H54 (cell line): Measurements from ENCODE around the gene ELP5.

Experiments
- DNase-seq: peaks from one replicate; pipeline ENCODE4 v3.0.0; 2011; ENCODE audit warnings: low spot score, mixed read lengths; ENCODE audit not compliant: insufficient read length
- FAIRE-seq: peaks from 3 replicates; lab custom pipeline; 2011; peaks lifted over from hg19 to GRCh38; lab: Jason Lieb, UNC
- POLR2A ChIP-seq: IDR thresholded peaks from 2 replicates; pipeline ENCODE4 v1.6.1; 2011; ENCODE audit warnings: low read depth, mild to moderate bottlenecking, low read length

ELP5 gene

GRCh38 chr17:7261379-7262191 is 9.6 kb downstream of the ELP5 start:
- FAIRE-seq (no peak), DNase-seq (no peak)
- TF ChIP-seq POLR2A: no peak

GRCh38 chr17:7262192-7262934 is 10.3 kb downstream of the ELP5 start, which contains the start of gene CLDN7:
TSS of gene CLDN7 (minus strand) at chr17:7262478. CDS start at chr17:7262043, 435 bp downstream.
- DNase-seq: no peak
- no peak for FAIRE-seq
- TF ChIP-seq POLR2A: no peak

GRCh38 chr17:7262935-7263800 is 11.2 kb downstream of the ELP5 start:
- no peak for DNase-seq
- no peak for FAIRE-seq
- TF ChIP-seq POLR2A: no peak

GRCh38 chr17:7263801-7264078 is 11.7 kb downstream of the ELP5 start:
- FAIRE-seq: no peak
- no peak for DNase-seq
- no peak for TF ChIP-seq POLR2A

- DNase-seq (no peak), FAIRE-seq (no peak)
- TF ChIP-seq POLR2A: no peak
These were observed 14.8 kb downstream of the ELP5 start for GRCh38 chr17:7266784-7267183.

DNA sequence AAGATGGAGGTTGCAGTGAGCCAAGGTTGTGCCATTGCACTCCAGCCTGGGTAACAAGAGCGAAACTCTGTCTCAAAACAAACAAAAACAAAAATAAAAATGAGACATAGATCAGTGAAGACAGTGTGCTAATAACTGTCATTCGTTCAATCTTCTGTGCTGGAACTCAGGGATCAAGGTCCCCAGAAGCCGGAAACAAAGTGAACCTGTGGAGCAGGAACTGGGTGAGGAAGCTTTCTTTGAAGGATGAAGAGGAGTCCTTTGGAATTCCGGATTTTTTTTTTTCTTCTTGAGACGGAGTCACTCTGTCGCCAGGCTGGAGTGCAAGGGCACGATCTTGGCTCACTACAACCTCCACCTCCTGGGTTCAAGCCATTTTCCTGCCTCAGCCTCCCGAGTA is 27.4 kb downstream of the ELP5 start:
- TF ChIP-seq POLR2A: no peak
- no peak for FAIRE-seq

GRCh38 chr17:7280519-7281073 is 28.6 kb downstream of the ELP5 start:
- peak; percentile 79 for DNase-seq
- TF ChIP-seq POLR2A: no peak
- FAIRE-seq: peak; percentile 58

More for the DNA sequence above, 27.4 kb downstream of the ELP5 start:
- DNase-seq: no peak

DNA sequence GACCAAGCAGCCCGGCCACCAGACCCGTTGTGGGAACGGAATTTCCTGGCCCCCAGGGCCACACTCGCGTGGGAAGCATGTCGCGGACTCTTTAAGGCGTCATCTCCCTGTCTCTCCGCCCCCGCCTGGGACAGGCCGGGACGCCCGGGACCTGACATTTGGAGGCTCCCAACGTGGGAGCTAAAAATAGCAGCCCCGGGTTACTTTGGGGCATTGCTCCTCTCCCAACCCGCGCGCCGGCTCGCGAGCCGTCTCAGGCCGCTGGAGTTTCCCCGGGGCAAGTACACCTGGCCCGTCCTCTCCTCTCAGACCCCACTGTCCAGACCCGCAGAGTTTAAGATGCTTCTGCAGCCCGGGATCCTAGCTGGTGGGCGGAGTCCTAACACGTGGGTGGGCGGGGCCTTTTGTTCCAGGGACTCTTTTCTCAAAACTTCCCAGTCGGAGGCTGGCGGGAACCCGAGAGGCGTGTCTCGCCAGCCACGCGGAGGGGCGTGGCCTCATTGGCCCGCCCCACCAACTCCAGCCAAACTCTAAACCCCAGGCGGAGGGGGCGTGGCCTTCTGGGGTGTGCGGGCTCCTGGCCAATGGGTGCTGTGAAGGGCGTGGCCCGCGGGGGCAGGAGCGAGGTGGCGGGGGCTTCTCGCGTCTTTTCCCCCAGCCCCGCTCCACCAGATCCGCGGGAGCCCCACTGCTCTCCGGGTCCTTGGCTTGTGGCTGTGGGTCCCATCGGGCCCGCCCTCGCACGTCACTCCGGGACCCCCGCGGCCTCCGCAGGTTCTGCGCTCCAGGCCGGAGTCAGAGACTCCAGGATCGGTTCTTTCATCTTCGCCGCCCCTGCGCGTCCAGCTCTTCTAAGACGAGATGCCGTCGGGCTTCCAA is 29.3 kb downstream of the ELP5 start, which contains the start of gene SLC2A4:
Gene SLC2A4, plus strand, starts transcription at position 645 of the 879 bp plus-strand sequence. Its CDS starts 217 bp downstream, at position 862.
- FAIRE-seq (peak; percentile 80), DNase-seq (peak; percentile 94)
- no peak for TF ChIP-seq POLR2A

DNA sequence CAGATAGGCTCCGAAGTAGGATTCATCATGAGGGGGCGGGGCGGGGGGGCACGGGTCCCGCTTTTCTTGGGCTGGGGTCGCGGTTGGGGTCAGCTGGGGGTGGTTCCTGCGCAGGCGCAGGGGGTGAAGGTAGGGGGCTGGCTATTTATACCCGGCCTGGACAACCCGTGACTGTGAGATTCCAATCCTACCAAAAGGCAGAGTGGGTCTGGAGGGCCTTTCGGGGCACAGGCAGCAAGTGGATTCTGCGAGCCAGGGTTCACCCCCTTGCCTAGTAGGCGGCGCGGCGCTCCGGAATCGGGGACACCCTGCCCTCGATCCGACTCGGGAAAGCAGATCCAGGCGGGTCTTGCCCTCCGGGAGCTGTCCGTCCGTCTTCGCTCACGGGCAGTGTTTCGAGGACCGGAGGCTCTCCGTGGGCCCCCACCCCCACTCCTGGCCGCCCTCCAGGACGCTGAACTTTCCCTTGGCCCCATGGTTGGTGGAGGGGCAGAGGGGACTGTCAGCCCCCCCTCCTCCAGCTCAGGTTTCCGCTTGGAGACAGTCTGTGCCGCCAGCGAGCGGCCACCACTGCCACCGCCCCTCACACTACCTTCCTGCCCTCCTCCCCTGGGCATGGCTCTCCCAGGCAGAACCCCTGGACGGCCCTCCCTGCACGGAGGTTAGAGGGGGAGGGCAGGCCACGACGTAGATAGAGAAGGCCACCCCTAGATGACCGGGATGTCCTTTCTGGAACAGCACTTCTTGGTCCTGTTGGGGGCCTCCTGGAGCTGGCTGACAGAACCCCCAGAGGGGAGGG is 30.1 kb downstream of the ELP5 start:
- DNase-seq (no peak), FAIRE-seq (no peak)
- no peak for TF ChIP-seq POLR2A

GRCh38 chr17:7282752-7283321 is 30.8 kb downstream of the ELP5 start:
- TF ChIP-seq POLR2A: no peak
- no peak for FAIRE-seq
- no peak for DNase-seq

GRCh38 chr17:7283471-7284216 is 31.6 kb downstream of the ELP5 start:
- TF ChIP-seq POLR2A: no peak
- FAIRE-seq (no peak), DNase-seq (no peak)

DNA sequence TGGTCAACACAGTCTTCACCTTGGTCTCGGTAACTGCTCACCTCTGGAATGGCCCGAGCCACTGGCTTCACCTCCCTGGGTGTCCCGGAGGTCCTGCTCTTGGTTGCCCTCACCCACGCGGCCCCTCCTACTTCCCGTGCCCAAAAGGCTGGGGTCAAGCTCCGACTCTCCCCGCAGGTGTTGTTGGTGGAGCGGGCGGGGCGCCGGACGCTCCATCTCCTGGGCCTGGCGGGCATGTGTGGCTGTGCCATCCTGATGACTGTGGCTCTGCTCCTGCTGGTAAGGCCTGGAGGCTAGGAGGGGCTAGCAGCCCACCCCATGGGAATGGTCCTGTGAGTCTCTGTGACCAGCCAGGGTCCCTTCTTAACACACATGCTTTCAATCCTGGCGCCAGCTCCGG is 32.9 kb downstream of the ELP5 start:
- TF ChIP-seq POLR2A: no peak
- DNase-seq: no peak
- no peak for FAIRE-seq
